Superior temporal gyrus (tissue), 1 donor: ENCODE data around the gene COG8.
"Not testable (repeated sequence)": the region's sequence is repeated elsewhere in the genome, so short reads cannot be mapped to it uniquely, and the experiment has no call there.

Source experiments
- DNase-seq: peaks from one replicate; pipeline ENCODE4 v3.0.0-alpha.2; 2016; ENCODE audit errors: extremely low spot score

Gene COG8

GRCh38 chr16:69319826-69320739 is 19.3 kb downstream of the COG8 start:
- no peak for DNase-seq

GRCh38 chr16:69319381-69319780 is 20.0 kb downstream of the COG8 start:
- DNase-seq: no peak

- DNase-seq: no peak
Measured at GRCh38 chr16:69318911-69319289, 20.5 kb downstream of the COG8 start.

GRCh38 chr16:69318177-69318910 is 21.0 kb downstream of the COG8 start:
- no peak for DNase-seq

- DNase-seq: no peak
Measured at GRCh38 chr16:69316595-69317034, 22.7 kb downstream of the COG8 start.

- no peak for DNase-seq
Measured at GRCh38 chr16:69315486-69316311, 23.7 kb downstream of the COG8 start.

GRCh38 chr16:69314534-69314933 is 24.8 kb downstream of the COG8 start:
- no peak for DNase-seq

- DNase-seq: no peak
Measured at GRCh38 chr16:69313469-69313868, 25.9 kb downstream of the COG8 start.

GRCh38 chr16:69311533-69312387 is 27.6 kb downstream of the COG8 start:
- DNase-seq: no peak

GRCh38 chr16:69310653-69311532 is 28.5 kb downstream of the COG8 start, which contains the start of gene VPS4A:
Gene VPS4A, plus strand, starts transcription at chr16:69311350. Its CDS starts 162 bp downstream, at chr16:69311512.
- peak; percentile 96 for DNase-seq

GRCh38 chr16:69309316-69309715 is 30.0 kb downstream of the COG8 start:
- DNase-seq: peak; percentile 70

GRCh38 chr16:69307856-69308255 is 31.5 kb downstream of the COG8 start:
- DNase-seq: no peak

GRCh38 chr16:69307091-69307490 is 32.3 kb downstream of the COG8 start:
- DNase-seq: no peak

- DNase-seq: no peak
Measured at GRCh38 chr16:69306031-69306430, 33.3 kb downstream of the COG8 start.

- DNase-seq: no peak
Measured at GRCh38 chr16:69302301-69302700, 37.1 kb downstream of the COG8 start.

GRCh38 chr16:69301861-69302260 is 37.5 kb downstream of the COG8 start:
- peak; percentile 3 for DNase-seq

- no peak for DNase-seq
Measured at GRCh38 chr16:69301187-69301586, 38.2 kb downstream of the COG8 start.

GRCh38 chr16:69298261-69298660 is 41.1 kb downstream of the COG8 start:
- DNase-seq: no peak

- not testable (repeated sequence) for DNase-seq
Measured at GRCh38 chr16:69296771-69297170, 42.6 kb downstream of the COG8 start.

- DNase-seq: no peak
Measured at GRCh38 chr16:69294051-69294450, 45.3 kb downstream of the COG8 start.
